ENCODE data around the gene MYLK.

Gene MYLK

GRCh38 chr3:123783811-123784210, 100.3 kb downstream of the MYLK start:
- no CpG with 5 or more reads among the region's 4 CpGs for WGBS, 2 donors (ENCODE audit: extremely low coverage in 2 of 2, insufficient read length in 2 of 2, insufficient replicate concordance in 1 of 2)
- H3K27me3 ChIP-seq (ENCODE audit: control insufficient read depth in 3 of 3, insufficient read depth in 3 of 3, low read depth in 1 of 3, low read length in 3 of 3) = no peaks in the 10 kb centered on the region
- DNase-seq (ENCODE audit: low spot score) = no peak
- H2BK15ac ChIP-seq (ENCODE audit: low read length) = no peak overlapping the region
- no peak overlapping the region for H3K9ac ChIP-seq (ENCODE audit: low read depth, low read length, poor library complexity)
- no peak overlapping the region for H3K4ac ChIP-seq (ENCODE audit: low read length)
- no peak overlapping the region for H3K14ac ChIP-seq (ENCODE audit: low read length)
- no peak overlapping the region for H2BK120ac ChIP-seq (ENCODE audit: low read depth, low read length)
- no peak overlapping the region for H3K18ac ChIP-seq (ENCODE audit: low read length)
- no peak overlapping the region for H4K8ac ChIP-seq (ENCODE audit: low read depth, low read length)
- peaks cover 0 to 5% of the 10 kb centered on the region in 2 donors for H3K36me3 ChIP-seq (replicated peaks in 1 of 2; ENCODE audit: control insufficient read depth in 2 of 2, insufficient read depth in 2 of 2, low read length in 2 of 2)
- peaks cover 7 to 8% of the 10 kb centered on the region in 2 donors for H3K4me1 ChIP-seq (ENCODE audit: control insufficient read depth in 2 of 2, insufficient read depth in 1 of 2, low read depth in 1 of 2, low read length in 2 of 2)
- no peak overlapping the region for H4K91ac ChIP-seq (ENCODE audit: low read depth, low read length, poor library complexity)
- H2BK12ac ChIP-seq (ENCODE audit: low read length) = no peak overlapping the region
- H3K79me1 ChIP-seq (ENCODE audit: low read depth, low read length) = no peaks in the 10 kb centered on the region
- no peak overlapping the region for H2AFZ ChIP-seq (ENCODE audit: low read length)
- no peak overlapping the region for H3K27ac ChIP-seq (replicated peaks; ENCODE audit: low read length)
- H3K4me2 ChIP-seq (ENCODE audit: insufficient read depth, low read length, poor library complexity, severe bottlenecking) = no peak overlapping the region
- no peaks in the 10 kb centered on the region for H3K9me3 ChIP-seq (replicated peaks in 1 of 2; ENCODE audit: control insufficient read depth in 2 of 2, insufficient read depth in 1 of 2, low read depth in 1 of 2, low read length in 2 of 2)
- no peak overlapping the region for H3K23ac ChIP-seq (ENCODE audit: low read depth, low read length, poor library complexity)
- H2AK5ac ChIP-seq (ENCODE audit: low read depth, low read length) = no peak overlapping the region
- no peak overlapping the region for H3K4me3 ChIP-seq (ENCODE audit: low read length in 2 of 2)
- H2BK5ac ChIP-seq (ENCODE audit: low read length) = no peak overlapping the region

DNA sequence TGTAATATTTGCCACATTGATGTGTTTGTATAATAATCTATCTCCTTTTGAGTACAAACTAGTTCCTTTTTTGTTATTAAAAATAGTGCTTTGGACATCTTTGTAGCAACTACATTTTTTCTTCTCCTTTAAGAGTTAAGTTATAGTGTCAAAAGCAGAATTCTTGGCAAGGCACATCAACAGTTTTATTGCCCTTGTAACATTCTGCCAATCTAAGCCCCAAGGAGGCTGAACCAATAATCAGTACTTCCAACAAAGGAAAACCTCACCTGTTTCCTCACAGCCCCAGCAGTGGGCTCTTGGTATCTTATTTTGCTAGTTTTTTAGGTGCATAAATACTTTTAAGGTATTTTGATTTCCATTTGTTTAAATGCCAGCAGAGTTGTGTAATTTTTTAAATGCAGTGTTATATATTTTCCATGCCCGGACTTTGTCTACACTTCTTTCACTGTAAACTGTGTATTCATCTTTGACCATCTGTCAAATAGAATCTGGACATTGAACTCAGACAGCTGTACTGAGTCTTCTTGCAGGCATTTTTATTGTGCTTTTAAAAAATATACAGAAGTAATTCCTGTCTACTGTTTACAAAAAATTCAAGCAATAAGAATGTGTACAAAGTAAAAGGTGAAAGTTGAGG, 101.0 kb downstream of the MYLK start:
- Histone ChIP-seq H2BK120ac (ENCODE audit: low read depth, low read length) (no peak overlapping the region), H3K27ac (replicated peaks; ENCODE audit: low read length) (no peak overlapping the region), H3K27me3 (ENCODE audit: control insufficient read depth in 3 of 3, insufficient read depth in 3 of 3, low read depth in 1 of 3, low read length in 3 of 3) (no peaks in the 10 kb centered on the region), H2BK12ac (ENCODE audit: low read length) (no peak overlapping the region), H3K79me1 (ENCODE audit: low read depth, low read length) (no peaks in the 10 kb centered on the region), H3K36me3 (replicated peaks in 1 of 2; ENCODE audit: control insufficient read depth in 2 of 2, insufficient read depth in 2 of 2, low read length in 2 of 2) (peaks cover 0 to 5% of the 10 kb centered on the region in 2 donors), H4K91ac (ENCODE audit: low read depth, low read length, poor library complexity) (no peak overlapping the region), H2AFZ (ENCODE audit: low read length) (no peak overlapping the region), H3K14ac (ENCODE audit: low read length) (no peak overlapping the region), H3K9ac (ENCODE audit: low read depth, low read length, poor library complexity) (no peak overlapping the region), H3K4me1 (ENCODE audit: control insufficient read depth in 2 of 2, insufficient read depth in 1 of 2, low read depth in 1 of 2, low read length in 2 of 2) (peaks cover 3 to 4% of the 10 kb centered on the region in 2 donors), H3K23ac (ENCODE audit: low read depth, low read length, poor library complexity) (no peak overlapping the region), H3K4ac (ENCODE audit: low read length) (no peak overlapping the region), H2BK15ac (ENCODE audit: low read length) (no peak overlapping the region), H2BK5ac (ENCODE audit: low read length) (no peak overlapping the region), H3K4me2 (ENCODE audit: insufficient read depth, low read length, poor library complexity, severe bottlenecking) (no peak overlapping the region), H3K18ac (ENCODE audit: low read length) (no peak overlapping the region), H2AK5ac (ENCODE audit: low read depth, low read length) (no peak overlapping the region), H4K8ac (ENCODE audit: low read depth, low read length) (no peak overlapping the region), H3K9me3 (replicated peaks in 1 of 2; ENCODE audit: control insufficient read depth in 2 of 2, insufficient read depth in 1 of 2, low read depth in 1 of 2, low read length in 2 of 2) (no peaks in the 10 kb centered on the region), H3K4me3 (ENCODE audit: low read length in 2 of 2) (no peak overlapping the region)
- DNase-seq (ENCODE audit: low spot score) = no peak
- no CpG with 5 or more reads among the region's 1 CpG for WGBS, 2 donors (ENCODE audit: extremely low coverage in 2 of 2, insufficient read length in 2 of 2, insufficient replicate concordance in 1 of 2)

DNA sequence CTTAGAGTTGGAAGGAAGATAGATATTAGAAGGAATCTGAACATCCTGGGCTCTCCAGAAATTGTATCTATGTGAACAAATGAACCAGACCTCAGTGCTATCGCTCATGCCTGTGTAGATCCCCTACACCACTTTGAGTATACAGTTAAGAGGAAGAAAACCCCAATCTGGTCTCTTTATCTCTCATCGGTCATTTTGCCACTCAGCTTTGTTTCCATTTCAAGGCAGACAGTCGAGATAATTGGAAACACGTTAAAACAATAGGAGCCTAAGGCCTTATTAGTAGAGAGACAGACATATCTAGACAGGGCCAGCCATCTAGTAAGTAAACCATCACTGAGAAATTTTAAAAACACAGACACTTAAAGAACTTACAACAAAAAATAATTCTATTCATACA, 101.6 kb downstream of the MYLK start:
- WGBS, 2 donors (ENCODE audit: extremely low coverage in 2 of 2, insufficient read length in 2 of 2, insufficient replicate concordance in 1 of 2) = no CpG with 5 or more reads among the region's 4 CpGs
- H4K8ac ChIP-seq (ENCODE audit: low read depth, low read length) = no peak overlapping the region
- H3K4me1 ChIP-seq (ENCODE audit: control insufficient read depth in 2 of 2, insufficient read depth in 1 of 2, low read depth in 1 of 2, low read length in 2 of 2) = peaks cover 3 to 4% of the 10 kb centered on the region in 2 donors
- no peaks in the 10 kb centered on the region for H3K9me3 ChIP-seq (replicated peaks in 1 of 2; ENCODE audit: control insufficient read depth in 2 of 2, insufficient read depth in 1 of 2, low read depth in 1 of 2, low read length in 2 of 2)
- no peak overlapping the region for H3K9ac ChIP-seq (ENCODE audit: low read depth, low read length, poor library complexity)
- no peak overlapping the region for H2AK5ac ChIP-seq (ENCODE audit: low read depth, low read length)
- H4K91ac ChIP-seq (ENCODE audit: low read depth, low read length, poor library complexity) = no peak overlapping the region
- no peak overlapping the region for H2BK120ac ChIP-seq (ENCODE audit: low read depth, low read length)
- H3K23ac ChIP-seq (ENCODE audit: low read depth, low read length, poor library complexity) = no peak overlapping the region
- H2BK12ac ChIP-seq (ENCODE audit: low read length) = no peak overlapping the region
- no peak overlapping the region for H2AFZ ChIP-seq (ENCODE audit: low read length)
- no peak overlapping the region for H2BK15ac ChIP-seq (ENCODE audit: low read length)
- H3K18ac ChIP-seq (ENCODE audit: low read length) = no peak overlapping the region
- no peak overlapping the region for H3K27ac ChIP-seq (replicated peaks; ENCODE audit: low read length)
- H3K27me3 ChIP-seq (ENCODE audit: control insufficient read depth in 3 of 3, insufficient read depth in 3 of 3, low read depth in 1 of 3, low read length in 3 of 3) = no peaks in the 10 kb centered on the region
- H3K14ac ChIP-seq (ENCODE audit: low read length) = no peak overlapping the region
- no peak for DNase-seq (ENCODE audit: low spot score)
- peaks cover under 1% of the 10 kb centered on the region for H3K79me1 ChIP-seq (ENCODE audit: low read depth, low read length)
- H2BK5ac ChIP-seq (ENCODE audit: low read length) = no peak overlapping the region
- peaks cover 0 to 3% of the 10 kb centered on the region in 2 donors for H3K36me3 ChIP-seq (replicated peaks in 1 of 2; ENCODE audit: control insufficient read depth in 2 of 2, insufficient read depth in 2 of 2, low read length in 2 of 2)
- H3K4ac ChIP-seq (ENCODE audit: low read length) = no peak overlapping the region
- H3K4me3 ChIP-seq (ENCODE audit: low read length in 2 of 2) = no peak overlapping the region
- H3K4me2 ChIP-seq (ENCODE audit: insufficient read depth, low read length, poor library complexity, severe bottlenecking) = no peak overlapping the region

DNA sequence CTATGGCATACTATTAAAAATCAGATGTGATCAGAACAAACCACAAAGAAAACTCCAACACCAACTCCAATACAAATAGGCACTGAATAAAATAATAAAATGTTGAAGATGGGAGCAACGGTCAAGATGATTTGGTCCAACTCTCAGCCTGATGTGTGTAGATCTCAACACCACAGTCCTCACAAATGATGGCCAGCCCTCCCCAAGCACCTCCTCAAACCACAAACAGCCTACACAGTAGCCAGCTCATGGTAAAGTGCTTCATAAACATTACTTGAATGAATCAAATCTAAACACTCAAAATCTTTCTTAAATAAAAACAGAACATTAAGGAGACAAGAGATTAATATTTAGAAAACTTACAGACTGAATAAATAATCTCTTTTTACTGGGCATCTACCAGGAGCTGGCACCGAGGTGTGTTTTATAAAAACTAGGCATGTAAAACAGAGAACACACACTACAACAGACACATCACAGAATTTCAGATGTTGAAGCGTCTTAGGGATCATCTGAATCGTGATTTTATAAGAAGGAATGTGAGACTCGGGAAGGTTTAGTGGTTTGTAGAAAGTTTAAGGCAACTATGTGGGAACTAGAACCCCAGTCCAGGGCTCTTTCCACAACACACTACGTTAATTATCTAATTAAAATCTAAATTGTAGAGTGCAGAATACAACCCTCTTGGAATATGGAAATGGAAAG, 102.4 kb downstream of the MYLK start:
- H2AK5ac ChIP-seq (ENCODE audit: low read depth, low read length) = no peak overlapping the region
- no peak overlapping the region for H3K4ac ChIP-seq (ENCODE audit: low read length)
- no peak for DNase-seq (ENCODE audit: low spot score)
- H3K9ac ChIP-seq (ENCODE audit: low read depth, low read length, poor library complexity) = no peak overlapping the region
- H3K27me3 ChIP-seq (ENCODE audit: control insufficient read depth in 3 of 3, insufficient read depth in 3 of 3, low read depth in 1 of 3, low read length in 3 of 3) = no peaks in the 10 kb centered on the region
- H2BK120ac ChIP-seq (ENCODE audit: low read depth, low read length) = no peak overlapping the region
- no peaks in the 10 kb centered on the region for H3K9me3 ChIP-seq (replicated peaks in 1 of 2; ENCODE audit: control insufficient read depth in 2 of 2, insufficient read depth in 1 of 2, low read depth in 1 of 2, low read length in 2 of 2)
- no peak overlapping the region for H3K4me2 ChIP-seq (ENCODE audit: insufficient read depth, low read length, poor library complexity, severe bottlenecking)
- H3K79me1 ChIP-seq (ENCODE audit: low read depth, low read length) = peaks cover 2% of the 10 kb centered on the region
- no peaks in the 10 kb centered on the region for H3K36me3 ChIP-seq (replicated peaks in 1 of 2; ENCODE audit: control insufficient read depth in 2 of 2, insufficient read depth in 2 of 2, low read length in 2 of 2)
- H3K4me3 ChIP-seq (ENCODE audit: low read length in 2 of 2) = no peak overlapping the region
- no peak overlapping the region for H2AFZ ChIP-seq (ENCODE audit: low read length)
- H2BK12ac ChIP-seq (ENCODE audit: low read length) = no peak overlapping the region
- H3K23ac ChIP-seq (ENCODE audit: low read depth, low read length, poor library complexity) = no peak overlapping the region
- H3K27ac ChIP-seq (replicated peaks; ENCODE audit: low read length) = no peak overlapping the region
- no peak overlapping the region for H3K14ac ChIP-seq (ENCODE audit: low read length)
- H3K18ac ChIP-seq (ENCODE audit: low read length) = no peak overlapping the region
- no peak overlapping the region for H2BK15ac ChIP-seq (ENCODE audit: low read length)
- peaks cover 3 to 4% of the 10 kb centered on the region in 2 donors for H3K4me1 ChIP-seq (ENCODE audit: control insufficient read depth in 2 of 2, insufficient read depth in 1 of 2, low read depth in 1 of 2, low read length in 2 of 2)
- H4K91ac ChIP-seq (ENCODE audit: low read depth, low read length, poor library complexity) = no peak overlapping the region
- H2BK5ac ChIP-seq (ENCODE audit: low read length) = no peak overlapping the region
- H4K8ac ChIP-seq (ENCODE audit: low read depth, low read length) = no peak overlapping the region
- WGBS, 2 donors (ENCODE audit: extremely low coverage in 2 of 2, insufficient read length in 2 of 2, insufficient replicate concordance in 1 of 2) = 100% methylated on average over 1 of the region's 6 CpGs; no CpG with 5 or more reads in 1 of the 2 donors

Measured in neuronal stem cell (in vitro differentiated cells).